Loucy (cell line): ENCODE data around the gene ZFR.

Experiments used
- H2AFZ ChIP-seq: fragments of 200-600 bp; sonication (generic); 2 replicates; pipeline ENCODE4 v1.6.0; 2016; ENCODE audit warnings: antibody characterized with exemption, mild to moderate bottlenecking, low read length, moderate library complexity
- H3F3A ChIP-seq: fragments of 200-600 bp; 2 replicates; pipeline ENCODE4 v1.6.0; 2016; ENCODE audit warnings: antibody characterized with exemption, low read depth, mild to moderate bottlenecking
- H3K27me3 ChIP-seq: fragments of 200-600 bp; sonication (generic); 2 replicates; pipeline ENCODE4 v1.6.1; 2014; ENCODE audit warnings: low read length, mild to moderate bottlenecking; ENCODE audit not compliant: insufficient read depth, poor library complexity, severe bottlenecking
- H3K36me3 ChIP-seq: fragments of 200-600 bp; sonication (generic); 2 replicates; pipeline ENCODE4 v1.6.1; 2016; ENCODE audit warnings: low read length; ENCODE audit not compliant: insufficient read depth
- H3K4me1 ChIP-seq: fragments of 200-600 bp; sonication (generic); 2 replicates; pipeline ENCODE4 v1.5.1; 2014; ENCODE audit warnings: low read length, mild to moderate bottlenecking; ENCODE audit not compliant: insufficient read depth, poor library complexity, severe bottlenecking
- H3K4me2 ChIP-seq: fragments of 200-600 bp; sonication (generic); 2 replicates; pipeline ENCODE4 v1.6.0; 2014; ENCODE audit warnings: antibody characterized with exemption, low read length, low read depth, mild to moderate bottlenecking; ENCODE audit not compliant: poor library complexity, severe bottlenecking
- H3K4me3 ChIP-seq: fragments of 200-600 bp; sonication (generic); 2 replicates; pipeline ENCODE4 v1.5.1; 2014; ENCODE audit warnings: low read length, mild to moderate bottlenecking, mixed read lengths; ENCODE audit not compliant: poor library complexity, severe bottlenecking
- H3K79me2 ChIP-seq: fragments of 200-600 bp; sonication (generic); 2 replicates; pipeline ENCODE4 v1.6.1; 2014; ENCODE audit warnings: low read length; ENCODE audit not compliant: insufficient read depth
- H3K9ac ChIP-seq: fragments of 200-600 bp; sonication (generic); 2 replicates; pipeline ENCODE4 v1.6.0; 2014; ENCODE audit warnings: mild to moderate bottlenecking, low read depth, low read length, moderate library complexity; ENCODE audit not compliant: poor library complexity, severe bottlenecking
- H3K9me2 ChIP-seq: fragments of 200-600 bp; sonication (generic); replicated peaks from 2 replicates; pipeline ENCODE4 v1.6.1; 2016; ENCODE audit warnings: low read depth, low read length, mixed read lengths
- H3K9me3 ChIP-seq: fragments of 200-600 bp; sonication (generic); 2 replicates; pipeline ENCODE4 v1.6.1; 2014; ENCODE audit warnings: mild to moderate bottlenecking, antibody characterized with exemption, low read length, low read depth; ENCODE audit not compliant: insufficient read depth
- H4K20me1 ChIP-seq: fragments of 200-600 bp; sonication (generic); 2 replicates; pipeline ENCODE4 v1.6.0; 2014; ENCODE audit warnings: antibody characterized with exemption, low read length, mild to moderate bottlenecking; ENCODE audit not compliant: insufficient read depth, poor library complexity, severe bottlenecking
- CTCF ChIP-seq: fragments of 200-600 bp; sonication (generic); conservative IDR thresholded peaks from 2 replicates; pipeline ENCODE4 v1.5.1; 2014; ENCODE audit warnings: mild to moderate bottlenecking, antibody characterized with exemption, low read length
- EZH2phosphoT487 ChIP-seq: fragments of 200-600 bp; IDR thresholded peaks from 2 replicates; pipeline ENCODE4 v1.6.1; 2018; ENCODE audit warnings: antibody characterized with exemption, mild to moderate bottlenecking, moderate library complexity, borderline replicate concordance

ZFR gene

DNA sequence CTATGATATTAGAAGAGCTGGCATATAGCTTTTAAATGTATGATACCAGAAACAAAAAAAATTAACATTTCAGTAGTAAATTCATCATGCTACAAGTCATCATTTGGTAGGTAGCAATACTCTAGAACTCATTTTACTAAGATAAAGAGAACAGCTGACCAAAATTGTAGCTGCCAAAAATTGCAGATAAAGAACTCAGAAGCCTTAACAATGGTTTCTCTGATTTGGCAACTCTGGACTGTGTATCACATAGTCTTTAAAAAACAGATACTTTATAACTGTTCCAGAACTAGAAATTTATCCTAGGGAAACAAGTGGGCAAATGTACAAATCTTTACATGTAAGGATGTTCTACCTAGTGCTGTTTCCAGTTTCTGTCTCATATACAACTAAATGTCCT is 33.9 kb downstream of the ZFR start:
- Histone ChIP-seq H3K4me3 (no peak overlapping the region), H3K27me3 (no peaks in the 10 kb centered on the region), H3K9ac (no peak overlapping the region), H3K9me2 (no peaks in the 10 kb centered on the region), H3K4me1 (no peaks in the 10 kb centered on the region), H3K9me3 (no peaks in the 10 kb centered on the region), H3K4me2 (no peak overlapping the region), H3K36me3 (peaks cover 97% of the 10 kb centered on the region), H2AFZ (no peak overlapping the region), H4K20me1 (peaks cover 23% of the 10 kb centered on the region), H3K79me2 (peaks cover 19% of the 10 kb centered on the region), H3F3A (no peaks in the 10 kb centered on the region)
- TF ChIP-seq EZH2phosphoT487 (no peak), CTCF (no peak)

DNA sequence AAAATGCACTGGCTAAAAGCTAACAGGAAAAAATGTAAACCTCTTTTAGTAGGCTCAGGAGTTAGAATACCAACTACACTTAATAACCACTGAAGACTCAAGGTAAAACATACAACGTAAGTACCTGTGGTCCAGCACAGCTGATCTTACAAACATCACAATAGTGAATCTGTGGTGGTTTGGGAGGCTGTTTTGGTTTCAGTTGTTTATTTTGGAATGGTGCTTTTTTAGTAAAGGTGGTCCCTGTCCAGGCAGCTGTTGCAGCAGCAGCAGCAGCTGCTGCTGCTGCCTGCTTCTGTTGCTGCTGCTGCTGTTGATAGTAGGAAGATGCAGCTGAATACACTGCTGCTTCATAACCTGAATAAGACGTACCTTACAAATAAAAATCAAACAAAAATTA is 37.9 kb downstream of the ZFR start:
- no peaks in the 10 kb centered on the region for H3K4me1 ChIP-seq

GRCh38 chr5:32405507-32405906 is 39.0 kb downstream of the ZFR start:
- Histone ChIP-seq H4K20me1 (peaks cover 12% of the 10 kb centered on the region), H3K9me2 (no peaks in the 10 kb centered on the region), H3K36me3 (peaks cover 100% of the 10 kb centered on the region)

More for the DNA sequence above, 37.9 kb downstream of the ZFR start:
- no peak for TF ChIP-seq CTCF
- no peak for TF ChIP-seq EZH2phosphoT487
- H3K79me2 ChIP-seq = peaks cover 4% of the 10 kb centered on the region; the same call in 1 of the 2 replicates
- no peaks in the 10 kb centered on the region for H3K9me2 ChIP-seq
- no peaks in the 10 kb centered on the region for H3K27me3 ChIP-seq
- no peak overlapping the region for H2AFZ ChIP-seq
- H3K36me3 ChIP-seq = peaks cover 98% of the 10 kb centered on the region
- no peak overlapping the region for H3K9ac ChIP-seq
- peaks cover 12% of the 10 kb centered on the region for H4K20me1 ChIP-seq
- H3K4me3 ChIP-seq = no peak overlapping the region
- no peak overlapping the region for H3K4me2 ChIP-seq
- H3K9me3 ChIP-seq = no peaks in the 10 kb centered on the region
- no peaks in the 10 kb centered on the region for H3F3A ChIP-seq

More at GRCh38 chr5:32405507-32405906, 39.0 kb downstream of the ZFR start:
- Histone ChIP-seq H3K4me1 (no peaks in the 10 kb centered on the region), H3K9me3 (no peaks in the 10 kb centered on the region), H3K27me3 (no peaks in the 10 kb centered on the region), H3K4me2 (no peak overlapping the region), H3F3A (no peaks in the 10 kb centered on the region), H3K9ac (no peak overlapping the region), H2AFZ (no peak overlapping the region), H3K4me3 (no peak overlapping the region), H3K79me2 (peaks cover 3% of the 10 kb centered on the region; the same call in 1 of the 2 replicates)
- TF ChIP-seq EZH2phosphoT487 (no peak), CTCF (no peak)
